Pulmonary artery endothelial cell (primary cell): Measurements from ENCODE around the gene ADCY1. TPM values are rescaled to one million over a fixed set of nuclear protein-coding genes. Genes with fewer than 3 reads are reported as not detected.

ENCODE experiments used
- DNase-seq: peaks from one replicate; pipeline ENCODE4 v3.0.0-alpha.2; 2011; ENCODE audit warnings: low read depth, low spot score
- total RNA-seq: library from RNA; depleted of rRNA; stranded (reverse); fragments of >200 nt; gene quantifications from 2 replicates; pipeline ENCODE4 v1.2.3, GENCODE V29; 2014

Gene ADCY1
- total RNA-seq, 1 donor from 2014 or later, result 0.26 TPM

DNA sequence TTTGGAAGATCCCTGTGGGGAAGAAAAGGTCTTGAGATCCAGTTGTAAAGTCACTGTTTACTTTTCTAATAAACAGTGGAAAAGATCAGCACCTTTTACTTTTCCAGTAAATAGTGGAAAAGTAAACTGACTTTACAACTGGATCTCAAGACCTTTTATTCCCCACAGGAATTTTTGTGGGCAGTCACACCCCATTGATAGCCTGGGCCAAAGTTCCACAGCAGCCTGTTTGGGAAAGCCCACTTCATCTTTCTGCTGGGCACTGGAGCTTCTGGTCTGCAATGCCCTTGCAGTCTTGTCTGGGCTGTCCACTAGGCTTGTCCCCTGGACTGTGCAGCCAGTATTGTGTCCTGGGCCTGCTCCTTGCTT lies 50.2 kb downstream of the ADCY1 start:
- no peak for DNase-seq

DNA sequence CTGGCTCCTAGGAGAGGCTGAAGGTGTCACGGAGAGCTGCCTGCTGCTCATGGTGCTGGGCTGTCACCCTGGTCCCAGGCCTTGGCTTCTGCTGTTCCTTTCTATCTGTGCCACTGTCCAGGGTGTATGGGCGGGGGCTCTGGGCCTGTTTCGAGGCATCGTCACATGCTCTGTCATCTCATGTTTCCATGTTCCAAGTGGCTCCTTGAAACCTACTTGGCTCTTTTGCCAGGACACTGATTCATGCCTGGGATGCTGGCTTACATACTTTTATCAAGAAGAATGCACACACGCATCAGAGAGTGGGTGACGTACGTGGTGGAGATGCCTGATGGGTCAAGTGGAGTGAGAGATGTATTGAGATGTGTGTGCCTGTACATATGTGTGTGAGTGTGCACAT lies 50.9 kb downstream of the ADCY1 start:
- no peak for DNase-seq

DNA sequence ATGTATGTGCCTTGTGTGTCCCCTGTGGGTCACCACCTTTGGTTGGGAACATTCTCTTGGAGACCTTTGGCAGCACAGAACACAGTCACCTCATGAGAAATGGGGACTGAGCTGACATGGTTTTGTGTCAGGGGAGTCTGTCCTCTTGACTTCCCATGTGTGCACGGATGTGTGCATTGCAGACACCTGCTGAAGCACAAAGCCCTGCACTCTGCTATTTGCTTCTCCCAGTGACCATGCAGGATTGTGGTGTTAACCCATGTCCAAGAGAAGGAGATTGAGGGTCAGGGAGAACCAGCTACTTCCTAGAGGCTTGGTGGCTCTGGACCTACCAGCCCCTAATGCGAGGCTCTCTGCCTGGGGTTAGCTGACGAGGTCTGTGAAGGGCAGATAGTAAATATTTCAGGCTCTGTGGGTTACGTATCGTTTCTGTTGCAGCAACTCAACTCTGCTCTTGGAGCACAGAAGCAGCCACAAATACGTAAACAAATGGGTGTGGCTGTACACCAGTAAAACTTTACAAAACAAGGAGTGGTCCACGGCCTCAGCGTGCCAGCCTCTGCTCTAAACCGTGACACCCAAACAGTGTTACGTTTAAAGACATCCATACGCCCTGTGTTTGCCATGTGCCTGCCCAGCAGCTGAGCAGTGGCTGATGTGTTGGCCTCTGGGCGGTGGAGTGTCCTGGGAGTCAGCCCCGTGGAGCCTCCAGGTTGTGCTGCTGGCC lies 51.7 kb downstream of the ADCY1 start:
- no peak for DNase-seq

DNA sequence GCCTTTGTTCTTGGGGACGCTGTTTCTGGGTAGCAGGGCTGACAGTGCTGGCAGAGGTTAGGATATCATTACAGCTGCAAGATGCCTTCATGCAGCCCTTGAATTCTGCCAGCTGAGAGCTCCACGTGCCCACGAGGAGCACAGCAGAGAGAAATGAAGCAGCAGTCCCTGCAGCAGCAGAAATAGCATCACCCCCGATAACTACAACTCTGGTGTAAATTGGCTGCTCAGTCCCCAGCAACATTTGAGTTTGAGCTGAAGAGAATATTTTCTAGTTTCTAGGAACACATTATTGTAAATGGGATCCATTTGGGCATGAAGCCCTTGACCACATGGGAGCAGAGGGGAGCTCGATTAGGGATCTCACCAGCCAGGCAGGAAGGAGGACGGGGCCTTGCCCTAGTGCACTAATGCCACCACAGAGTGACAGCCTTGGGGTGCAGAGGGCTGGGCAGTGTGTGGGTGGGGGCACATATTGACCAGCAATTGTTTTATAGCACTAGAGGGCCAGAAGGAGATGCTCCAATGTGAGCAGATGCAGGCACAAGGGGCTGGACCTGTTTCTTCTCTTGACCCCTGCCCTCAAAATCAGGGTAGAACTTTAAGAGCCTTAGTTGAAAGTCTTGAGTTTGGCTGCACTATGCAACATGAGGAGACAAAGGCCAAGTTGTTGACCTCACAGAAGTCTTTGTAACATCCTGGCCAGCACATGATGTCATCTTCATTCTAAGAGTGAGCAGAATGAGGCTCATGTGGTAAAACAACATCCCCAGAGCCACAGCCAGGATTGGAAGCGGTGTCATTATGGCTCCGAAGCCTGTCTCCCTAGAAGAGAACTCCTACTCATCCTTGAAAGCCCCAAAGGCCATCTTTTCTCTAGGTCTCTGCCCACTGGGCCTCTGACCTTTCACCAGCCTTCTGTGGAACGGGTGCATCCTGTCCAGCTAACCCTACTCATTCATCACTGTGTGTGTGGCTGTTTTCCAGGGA lies 52.6 kb downstream of the ADCY1 start:
- DNase-seq, result no peak

DNA sequence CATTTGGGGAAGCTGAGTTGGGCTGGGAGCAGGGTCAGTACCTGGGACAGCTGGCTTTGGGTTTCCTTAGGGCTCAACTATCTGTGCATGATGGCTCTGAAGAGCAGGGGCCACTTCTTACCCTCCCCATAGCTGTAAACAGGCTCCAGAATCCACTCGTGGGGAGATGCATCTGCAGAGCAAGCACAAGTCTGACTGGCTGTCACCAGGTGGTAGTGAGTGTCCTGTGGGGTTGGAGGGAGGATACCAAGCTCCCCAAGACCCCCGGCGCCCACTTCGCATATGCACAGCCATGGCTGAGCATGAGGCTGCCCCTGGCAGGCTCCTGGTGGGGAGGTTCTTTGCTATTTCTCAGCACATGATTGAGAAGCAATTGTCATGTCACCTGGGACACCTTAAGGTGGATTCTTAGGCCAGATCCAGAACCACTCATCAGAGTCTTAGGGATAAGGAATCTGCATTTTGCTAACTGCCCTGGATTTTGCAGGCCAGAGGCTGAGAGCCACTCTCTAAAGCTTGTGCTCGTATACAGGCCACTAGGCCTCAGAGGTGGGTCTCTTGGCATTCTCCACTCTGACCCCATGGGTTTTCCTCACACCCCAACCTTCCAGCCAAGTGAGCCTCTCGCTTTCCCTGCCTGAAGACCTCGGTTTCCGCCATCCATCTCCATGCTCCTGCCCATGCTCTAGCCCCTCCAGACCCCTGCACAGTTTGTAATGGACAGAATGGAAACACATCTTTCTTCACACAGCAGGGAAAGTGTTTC lies 53.7 kb downstream of the ADCY1 start:
- DNase-seq, result no peak

DNA sequence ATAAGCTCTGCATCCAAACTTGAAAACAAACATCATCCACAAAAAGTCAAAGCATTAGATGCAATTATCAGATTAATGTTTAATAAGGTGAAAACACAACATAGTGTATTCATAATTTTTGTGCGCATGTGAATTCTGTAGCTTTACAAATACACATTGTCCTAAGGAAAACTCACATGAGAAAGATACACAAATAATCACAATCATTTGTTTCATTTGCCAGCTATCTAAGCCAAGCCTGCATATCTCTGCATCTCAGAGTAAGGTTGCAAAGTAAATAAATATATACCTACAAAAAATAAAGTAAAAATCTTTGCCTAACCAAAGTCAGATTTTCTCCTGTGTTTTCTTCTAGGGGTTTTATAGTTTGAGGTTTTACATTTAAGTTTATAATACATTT lies 57.4 kb downstream of the ADCY1 start:
- no peak for DNase-seq

DNA sequence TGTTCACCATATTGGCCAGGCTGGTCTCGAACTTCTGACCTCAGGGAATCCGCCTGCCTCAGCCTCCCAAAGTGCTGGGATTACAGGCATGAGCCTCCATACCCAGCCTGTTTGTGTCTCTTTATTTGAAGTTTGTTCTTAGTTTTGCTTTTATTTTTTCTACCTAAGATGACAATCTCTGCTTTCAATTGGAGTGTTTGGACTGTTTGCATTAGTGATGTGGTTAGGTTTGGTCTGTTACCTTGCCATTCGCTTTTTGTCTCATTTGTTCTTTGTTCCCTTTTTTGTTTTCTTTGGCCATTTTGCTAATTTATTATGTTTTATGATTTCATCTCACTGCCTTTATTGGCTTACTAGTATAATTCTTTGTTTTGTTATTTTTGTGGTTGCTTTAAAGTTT lies 62.6 kb downstream of the ADCY1 start:
- no peak for DNase-seq

DNA sequence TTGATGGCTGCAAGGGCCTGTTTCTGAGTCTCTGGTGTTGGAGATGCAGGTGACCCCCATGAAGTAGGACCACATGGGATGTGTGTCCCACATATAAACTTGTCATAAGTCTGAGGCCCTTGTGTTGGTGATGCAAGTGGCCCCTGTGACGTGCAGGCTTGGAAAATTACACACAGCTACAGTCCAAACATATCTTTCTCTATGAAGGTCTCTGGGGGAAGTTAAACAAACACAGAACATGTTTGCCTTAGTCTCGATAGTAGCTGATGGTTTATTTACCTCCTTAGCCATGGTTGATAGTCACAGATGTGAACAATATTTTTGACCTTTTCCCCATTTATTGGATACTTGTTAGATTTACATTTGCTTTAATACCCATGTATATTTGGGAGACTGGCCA lies 64.7 kb downstream of the ADCY1 start:
- DNase-seq, result no peak

DNA sequence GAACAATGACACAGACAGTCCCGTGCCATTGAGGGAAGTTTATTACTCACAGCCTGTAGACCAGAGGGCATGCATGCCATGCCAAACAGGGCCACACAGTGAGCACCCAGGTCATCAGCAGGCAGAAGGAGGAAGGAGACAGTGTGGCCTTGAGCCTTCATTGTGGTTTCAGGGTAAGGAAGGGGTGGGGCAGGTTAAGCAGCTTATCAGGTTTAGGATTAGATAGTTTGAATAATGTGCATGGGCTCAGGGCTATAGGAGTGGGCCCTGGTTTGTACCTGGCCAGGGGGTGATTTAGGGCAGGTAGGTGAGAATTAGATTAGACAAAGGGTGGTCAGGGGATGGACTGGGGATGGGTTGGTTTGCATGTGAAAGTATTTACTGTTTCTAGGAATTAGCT lies 67.9 kb downstream of the ADCY1 start:
- DNase-seq, result no peak

DNA sequence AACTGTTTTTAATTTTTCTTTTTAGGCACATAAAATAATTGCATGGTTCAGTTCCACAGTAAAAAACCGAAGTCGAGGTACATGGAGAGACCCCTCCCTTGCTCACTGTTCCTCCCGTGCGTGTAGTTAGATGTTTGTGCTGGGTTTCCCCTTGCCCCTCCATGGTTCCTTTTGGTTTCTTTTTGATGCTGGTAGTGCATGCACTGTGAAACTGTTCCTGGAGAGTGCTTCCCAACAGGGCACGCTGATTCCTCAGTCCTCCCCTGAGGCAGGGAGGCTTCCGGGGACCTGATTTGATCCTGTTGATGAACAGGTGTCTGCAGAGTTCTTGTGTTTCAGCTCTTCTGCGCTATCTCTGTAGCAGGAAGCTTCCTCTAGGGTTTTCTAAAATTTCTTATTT lies 69.5 kb downstream of the ADCY1 start:
- DNase-seq, result no peak

DNA sequence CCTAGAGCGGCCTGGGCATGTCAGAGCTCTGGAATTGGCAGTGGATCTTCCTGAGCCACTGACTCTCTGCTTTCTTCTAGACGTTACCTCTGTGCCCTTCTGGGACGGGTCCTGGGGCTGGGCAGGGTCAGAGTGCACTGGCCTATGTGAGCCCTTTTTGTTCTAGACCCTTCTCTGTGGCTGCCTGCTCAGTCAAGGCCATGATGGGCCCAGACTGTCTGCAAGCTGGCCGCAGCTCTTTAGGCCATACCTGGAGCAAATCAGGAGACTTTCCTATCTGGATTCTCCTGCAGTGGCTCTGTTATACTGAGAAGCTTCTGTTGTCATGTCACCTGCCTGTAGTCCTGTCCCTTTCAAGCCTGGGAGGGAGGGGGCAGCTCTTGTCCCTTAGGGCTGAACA lies 70.1 kb downstream of the ADCY1 start:
- no peak for DNase-seq

DNA sequence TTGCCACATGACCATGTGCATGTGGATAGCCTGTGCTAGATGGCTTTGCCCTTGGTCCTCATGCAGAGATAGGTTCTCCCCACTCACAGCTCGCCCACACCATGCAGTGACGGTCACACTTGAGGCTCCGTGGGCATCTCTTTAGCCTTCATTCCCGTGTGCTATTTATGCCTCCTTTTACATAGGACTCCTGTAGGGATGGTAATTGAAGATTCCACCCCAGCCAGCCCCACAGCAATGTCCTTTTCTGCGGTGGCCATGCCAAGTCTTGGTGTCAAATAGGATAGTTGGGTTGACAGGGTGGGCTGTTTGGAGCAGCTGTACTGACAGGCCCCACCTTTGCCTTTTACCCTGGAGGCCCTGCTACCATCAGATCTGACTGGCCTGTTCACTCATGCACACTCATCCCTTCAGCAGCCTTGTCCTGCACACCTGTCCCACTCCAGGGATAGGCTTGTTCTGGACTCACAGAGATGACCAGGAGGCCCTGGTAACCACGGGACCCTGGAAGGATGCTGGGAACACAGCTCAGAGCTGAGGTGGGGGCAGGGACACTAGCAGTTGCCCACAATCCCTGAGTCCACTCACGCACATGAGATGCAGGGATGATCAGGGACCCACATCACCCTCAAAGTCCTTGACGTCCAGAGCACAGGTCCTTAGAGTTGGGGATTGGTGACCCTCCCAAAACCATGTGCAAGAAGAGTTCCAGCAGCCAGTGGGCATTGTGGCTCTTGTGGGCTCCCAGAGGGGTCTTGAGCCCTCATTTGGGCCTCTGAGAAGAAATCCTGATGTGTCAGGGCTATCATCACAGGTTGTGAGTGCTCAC lies 71.2 kb downstream of the ADCY1 start:
- DNase-seq, result no peak

DNA sequence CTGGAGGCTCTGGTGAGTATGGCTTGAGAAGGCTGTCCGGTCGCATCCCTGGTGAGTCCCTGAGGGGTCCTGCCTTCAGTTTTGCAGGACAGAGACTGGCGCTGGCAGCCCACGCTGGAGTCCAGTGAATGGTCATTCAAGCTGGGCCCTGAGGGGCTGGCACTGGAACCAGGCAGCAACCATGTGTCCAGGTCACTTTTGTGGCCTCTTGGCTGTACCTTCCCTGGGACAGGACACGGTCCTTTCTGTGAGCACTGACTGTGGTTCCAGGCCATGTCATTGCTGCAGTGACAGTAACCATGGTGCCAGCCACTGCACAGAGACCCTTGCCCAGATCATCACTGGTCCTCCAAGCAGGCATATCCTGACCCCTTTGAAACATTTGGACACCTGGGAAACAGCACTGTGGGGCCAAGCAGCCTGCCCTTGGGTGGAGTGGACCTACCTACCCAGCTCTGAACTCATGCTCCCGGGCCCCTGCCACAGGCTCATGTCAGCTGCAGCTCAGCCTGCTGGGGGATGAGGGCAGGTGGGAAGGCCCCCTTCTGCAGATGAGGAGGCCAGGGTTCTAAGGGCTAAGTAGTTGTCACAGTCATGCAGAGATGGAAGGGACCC lies 72.1 kb downstream of the ADCY1 start:
- DNase-seq, result no peak

DNA sequence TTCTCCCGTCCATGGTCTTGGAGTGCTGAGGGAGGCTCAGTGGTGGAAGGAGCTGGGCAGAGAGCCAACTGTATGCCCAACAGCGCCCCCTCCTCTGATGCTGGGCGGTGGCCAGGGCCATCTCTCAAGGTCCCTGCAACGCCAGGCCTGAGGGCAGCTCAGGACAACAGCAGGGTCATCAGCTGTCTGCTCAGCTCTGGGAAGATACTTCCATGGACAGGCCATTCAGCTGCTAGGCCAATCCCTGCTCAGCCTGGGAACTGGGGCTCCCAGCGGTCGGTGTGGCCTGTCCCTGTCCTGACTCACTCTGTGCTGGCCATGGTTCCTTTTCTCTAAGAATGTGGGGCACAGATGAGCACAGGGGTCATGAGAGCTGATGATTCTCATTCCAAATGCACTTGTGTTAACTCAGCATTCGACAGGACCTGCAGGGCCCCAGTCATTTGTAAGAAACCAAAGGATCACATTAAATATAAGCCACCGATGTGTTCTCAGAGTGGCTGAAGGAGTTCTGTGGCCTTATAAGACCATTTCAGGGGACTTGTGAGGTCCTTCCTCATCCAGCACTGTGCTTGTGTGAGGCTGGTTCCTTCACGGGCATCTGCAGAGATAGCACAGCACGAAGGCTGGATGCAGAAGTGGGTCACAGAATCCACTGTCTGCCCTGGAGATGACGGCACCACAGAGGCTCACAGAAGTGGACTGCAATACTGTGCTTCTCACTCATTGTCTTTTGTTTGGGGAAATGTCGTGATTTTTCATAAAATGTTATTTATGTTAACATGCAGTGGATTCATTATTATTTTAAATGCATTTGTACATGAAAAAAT lies 73.0 kb downstream of the ADCY1 start:
- no peak for DNase-seq

DNA sequence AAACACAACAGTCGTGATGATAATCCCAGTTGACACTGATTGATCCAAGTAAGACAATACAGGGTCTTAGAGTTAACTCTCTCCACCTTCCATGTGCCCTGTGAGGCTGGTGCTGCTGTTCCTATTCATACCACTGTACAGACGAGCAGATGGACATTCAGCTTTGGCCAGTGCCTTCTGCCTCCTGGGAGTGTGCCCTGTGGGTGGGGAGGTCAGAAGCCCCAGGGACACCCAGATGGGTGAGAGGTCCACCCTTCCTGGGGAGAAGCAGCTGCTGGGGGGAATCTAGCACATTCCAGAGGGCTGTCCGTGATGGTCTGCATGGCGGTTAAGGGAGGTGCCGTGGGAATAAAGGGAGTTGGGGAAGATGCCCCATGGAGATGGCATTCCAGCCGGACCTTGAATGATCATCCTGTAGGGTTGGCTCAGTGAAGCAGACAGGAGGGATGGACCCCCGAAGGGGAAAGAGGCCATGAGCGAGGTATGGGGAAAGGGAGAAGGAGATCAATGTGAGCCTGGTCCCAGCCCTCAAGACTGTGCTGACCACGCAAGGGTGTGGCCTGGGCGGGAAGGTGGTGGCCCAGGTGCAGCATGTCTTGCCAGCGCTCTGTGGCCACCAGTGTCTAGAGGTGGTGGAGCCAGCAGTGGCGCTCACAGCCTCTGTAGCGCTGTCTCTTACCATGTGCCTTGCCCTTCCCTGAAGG lies 74.0 kb downstream of the ADCY1 start:
- DNase-seq, result no peak

DNA sequence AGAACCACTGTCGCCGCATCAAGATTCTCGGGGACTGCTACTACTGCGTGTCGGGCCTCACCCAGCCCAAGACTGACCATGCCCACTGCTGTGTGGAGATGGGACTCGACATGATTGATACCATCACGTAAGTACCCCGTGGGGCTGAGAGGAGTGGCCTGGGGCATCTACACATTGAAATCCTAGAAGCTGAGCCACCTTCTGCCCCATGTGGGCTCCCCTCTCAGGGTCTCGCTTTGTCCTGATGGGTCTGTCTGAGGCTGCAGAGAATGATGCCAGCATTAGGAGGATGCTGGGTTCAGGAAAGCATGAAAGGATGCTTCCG lies 74.5 kb downstream of the ADCY1 start:
- DNase-seq, result no peak

DNA sequence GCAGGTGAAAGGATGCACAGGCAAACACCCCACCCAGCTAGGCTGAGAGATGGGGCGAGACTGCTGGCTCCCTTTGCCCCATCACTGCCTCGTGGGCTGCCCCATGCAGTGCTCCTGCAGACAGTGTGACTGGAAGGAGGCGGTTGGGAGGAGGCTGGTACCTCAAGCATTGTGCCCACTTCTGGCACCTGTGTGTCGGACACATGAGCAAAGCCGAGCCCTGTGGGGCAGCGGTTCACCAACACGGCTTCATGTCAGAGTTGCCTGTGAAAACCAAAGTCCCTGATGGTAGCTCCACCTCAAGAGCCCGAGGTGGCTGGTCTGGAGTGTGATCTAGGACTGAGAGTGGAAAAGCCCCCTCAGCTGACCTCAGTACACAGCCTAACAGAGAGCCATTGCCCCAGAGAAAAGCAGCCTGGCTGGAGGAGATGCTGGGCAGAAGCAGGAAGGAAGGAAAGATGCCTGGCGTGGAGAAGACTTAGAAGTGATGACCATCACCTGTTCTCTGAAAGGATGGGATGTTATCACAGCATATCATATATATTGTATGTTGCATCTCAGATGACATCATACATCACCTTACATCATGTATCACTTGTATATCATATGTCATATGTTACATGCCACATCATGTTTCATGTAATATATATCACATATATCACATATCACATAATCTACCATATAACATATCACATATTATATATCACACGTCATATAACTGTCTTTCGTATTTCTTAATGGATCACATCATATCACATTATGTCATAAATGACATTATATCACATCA lies 75.6 kb downstream of the ADCY1 start:
- DNase-seq, result no peak
